Pons (tissue), 1 donor: ENCODE results near the gene MAP3K15.

Experiments
- DNase-seq: peaks from one replicate; pipeline ENCODE4 v3.0.0-alpha.2; 2016; ENCODE audit warnings: low spot score

MAP3K15 gene

DNA sequence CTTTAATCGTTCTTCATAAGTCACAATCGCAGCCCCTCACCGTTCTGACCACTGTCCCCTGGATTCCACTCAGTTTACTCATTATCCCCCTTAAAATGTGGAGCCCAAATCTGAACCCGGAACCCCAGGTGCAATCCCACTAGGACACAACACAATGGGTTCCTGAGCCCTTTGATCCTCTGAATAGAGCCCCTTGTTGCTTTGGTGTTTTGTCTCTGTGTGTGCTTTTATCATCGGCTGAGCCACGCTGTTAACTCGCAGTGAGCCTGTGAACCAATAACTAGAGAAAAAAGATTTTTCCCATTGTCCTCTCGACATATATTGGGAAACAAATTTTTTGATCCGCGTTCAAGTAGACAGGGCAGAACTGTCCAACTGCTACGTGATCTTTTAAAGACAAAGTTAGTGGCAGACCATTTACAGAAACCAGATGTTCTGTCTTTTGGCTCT is 172.2 kb downstream of the MAP3K15 start:
- no peak for DNase-seq

GRCh38 chrX:19342331-19342906 is 172.9 kb downstream of the MAP3K15 start:
- peak; percentile 23 for DNase-seq

GRCh38 chrX:19334945-19335626 is 180.2 kb downstream of the MAP3K15 start:
- DNase-seq, result no peak

DNA sequence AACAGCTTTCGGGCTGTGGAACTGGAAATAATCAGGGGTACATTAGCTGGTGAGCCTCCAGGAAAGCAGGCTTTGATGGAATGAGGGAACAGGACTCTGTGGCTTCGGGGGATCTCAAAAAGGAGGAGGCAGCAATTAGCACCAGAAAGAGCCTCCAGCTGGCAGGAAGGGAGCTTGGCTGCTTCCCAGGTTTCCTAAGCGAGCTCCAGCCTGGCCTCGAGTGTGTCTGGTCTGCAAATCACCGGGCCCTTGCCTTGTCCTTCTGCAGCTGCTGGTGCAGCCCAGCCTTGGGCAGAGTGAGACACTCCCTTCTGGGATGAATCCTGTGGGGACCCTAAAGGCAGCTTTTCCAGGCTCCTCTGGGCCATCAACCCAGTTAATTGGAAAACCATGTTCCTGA is 182.3 kb downstream of the MAP3K15 start:
- DNase-seq, result no peak

DNA sequence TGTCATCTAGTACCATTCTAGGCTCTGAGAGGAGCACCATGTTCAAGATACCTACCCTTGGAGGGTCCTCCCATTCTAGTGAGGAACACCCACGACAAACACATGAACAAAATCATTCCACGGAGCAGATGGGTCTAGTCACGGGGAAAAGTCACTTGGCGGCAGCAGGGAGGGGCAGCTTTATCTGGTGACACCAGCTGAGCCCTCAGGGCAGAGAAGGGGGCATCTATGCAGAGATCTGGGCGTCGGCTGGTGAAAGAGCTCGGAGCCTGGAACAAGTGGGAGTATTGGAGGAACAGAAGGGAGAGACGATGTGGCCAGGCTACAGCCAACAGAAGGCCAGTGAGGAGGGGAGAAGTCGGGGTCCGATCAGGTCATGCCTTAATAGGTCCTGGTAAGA is 183.5 kb downstream of the MAP3K15 start:
- no peak for DNase-seq

GRCh38 chrX:19326567-19326966 is 188.7 kb downstream of the MAP3K15 start:
- no peak for DNase-seq
